HG03135 (cell line): ENCODE measurements around the gene SSR2.
"Not testable (repeated sequence)": the region's sequence is repeated elsewhere in the genome, so short reads cannot be mapped to it uniquely, and the experiment has no call there.

Source experiments
- ATAC-seq: cut with Tn5 transposase; IDR thresholded peaks from one replicate; pipeline ENCODE4 v1.9.1; 2021; ENCODE audit warnings: mild to moderate bottlenecking, moderate library complexity; ENCODE audit not compliant: unreplicated experiment

The SSR2 gene

DNA sequence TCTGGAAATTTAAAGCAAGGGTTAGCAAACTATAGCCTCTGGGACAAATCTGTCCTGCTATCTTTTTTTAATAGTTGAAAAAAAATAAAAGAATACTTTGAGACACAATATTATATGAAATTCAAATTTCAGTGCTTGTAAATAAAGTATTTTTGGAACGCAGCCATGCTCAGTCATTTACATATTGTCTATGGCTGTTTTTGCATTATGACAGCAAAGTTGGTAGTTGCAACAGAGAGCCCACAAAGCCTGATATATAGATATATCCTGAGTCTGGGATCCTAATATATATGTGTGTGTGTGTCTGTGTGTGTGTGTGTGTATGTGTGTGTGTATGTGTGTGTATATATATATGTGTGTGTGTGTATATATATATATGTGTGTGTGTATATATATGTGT is 20.8 kb downstream of the SSR2 start:
- no peak for ATAC-seq

DNA sequence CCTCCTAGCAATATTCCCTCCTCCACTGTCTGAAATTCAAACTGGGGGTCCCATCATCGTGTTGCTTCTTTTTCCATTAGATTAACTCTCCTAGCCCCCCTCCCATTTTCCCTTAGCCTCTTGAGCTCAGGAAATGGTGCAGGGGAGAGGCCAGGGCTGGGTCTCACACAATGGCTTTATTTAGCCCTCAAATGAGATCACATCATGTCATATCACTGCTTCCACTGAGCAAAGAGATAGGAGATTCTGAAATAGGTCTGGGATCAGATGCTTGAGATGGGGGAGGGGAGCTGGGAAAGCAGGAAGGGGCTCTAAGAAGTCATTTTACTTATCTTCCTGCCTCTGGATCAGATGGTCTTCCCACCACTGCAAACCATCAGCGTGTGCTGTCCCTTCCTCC is 24.6 kb downstream of the SSR2 start:
- no peak for ATAC-seq

DNA sequence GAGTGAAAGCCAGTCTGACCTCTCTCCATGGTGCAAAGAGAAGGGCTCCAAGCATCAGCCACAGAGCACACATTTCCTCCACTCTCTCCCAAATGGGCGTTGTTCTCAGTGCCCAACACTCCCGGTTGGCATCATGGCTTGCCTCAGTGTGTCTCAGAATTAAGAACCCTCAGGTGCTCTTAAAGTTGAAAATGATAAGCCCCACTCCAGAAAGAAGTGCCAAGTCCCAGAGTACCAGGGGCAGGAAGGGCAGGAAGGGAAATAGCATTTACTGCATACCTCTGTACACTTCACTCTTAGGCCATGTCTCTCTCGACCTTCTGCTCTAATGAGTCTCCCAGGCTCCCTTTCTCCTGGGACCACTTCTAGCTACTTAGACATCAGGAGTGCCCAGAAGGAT is 27.2 kb downstream of the SSR2 start:
- ATAC-seq: no peak

DNA sequence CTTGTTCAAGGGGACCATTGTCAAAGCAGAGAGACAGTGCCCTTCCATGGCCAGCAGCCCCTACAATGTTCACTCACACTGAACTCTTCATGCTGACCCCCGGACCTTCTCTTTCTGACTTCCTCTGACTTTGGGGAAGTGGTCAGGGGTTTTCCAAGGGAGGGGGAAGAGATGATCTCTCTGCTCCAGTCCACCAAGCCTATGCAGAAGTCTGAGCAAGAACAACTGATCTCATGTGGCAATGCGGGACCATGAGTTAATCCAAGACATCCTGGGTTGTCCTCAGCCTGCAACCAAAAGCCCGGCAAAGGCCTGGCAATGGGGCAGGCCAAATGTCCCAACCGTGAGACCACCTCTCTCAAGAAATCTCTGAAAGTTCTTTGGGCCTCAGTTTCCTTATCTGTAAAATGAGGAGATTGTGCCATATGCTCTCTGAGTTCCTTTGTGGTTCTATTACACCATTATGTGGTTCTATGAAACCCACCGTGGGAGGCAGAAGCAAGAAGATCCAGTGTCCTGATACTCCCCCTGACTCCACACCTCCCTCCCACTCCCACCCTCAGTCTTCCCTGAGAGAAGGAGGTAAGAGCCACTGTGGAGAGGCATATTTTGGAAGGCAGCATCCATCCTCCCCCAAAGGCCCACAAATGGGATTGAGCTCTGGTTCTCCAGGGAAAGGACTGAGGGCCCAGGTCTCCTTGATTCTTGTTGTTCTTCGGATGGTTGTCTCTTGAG is 30.6 kb downstream of the SSR2 start:
- peak; percentile 28 for ATAC-seq

DNA sequence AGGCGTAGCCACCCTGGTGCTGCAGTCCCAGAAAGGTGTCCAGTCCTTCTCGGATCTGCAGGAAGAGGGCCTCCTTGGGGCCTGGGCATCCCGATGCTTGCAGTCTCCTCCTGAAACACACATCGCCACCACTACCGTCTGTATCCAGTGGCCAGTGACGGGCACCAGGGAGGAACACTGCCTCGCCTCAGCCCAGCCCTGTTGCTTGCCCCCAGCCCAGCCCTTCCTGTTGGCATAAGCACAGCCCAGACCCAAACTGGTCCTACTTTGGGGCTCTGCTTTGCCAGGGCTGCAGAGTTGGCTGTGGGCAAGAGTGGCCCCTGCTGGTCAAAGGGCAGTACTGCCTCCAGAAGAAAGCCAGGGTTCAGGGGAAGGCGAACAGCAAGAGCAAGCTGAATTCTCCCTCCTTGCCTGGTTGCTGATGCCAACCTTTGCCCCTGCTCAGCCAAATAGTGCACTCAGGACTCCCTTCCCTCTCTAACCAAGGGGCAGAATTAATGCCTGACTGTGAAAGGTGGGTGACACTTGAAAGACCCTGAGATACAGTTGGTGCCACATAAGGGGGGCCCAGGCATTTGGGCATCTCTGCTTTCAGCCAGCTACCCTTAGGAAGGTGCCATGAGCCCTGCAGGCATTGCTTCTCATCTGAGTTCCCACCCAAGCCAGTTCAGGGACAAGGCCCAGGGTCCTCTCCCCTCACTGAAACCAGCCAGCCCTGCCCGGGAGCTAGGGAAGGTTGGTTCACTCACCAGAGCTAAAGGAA is 31.3 kb downstream of the SSR2 start:
- ATAC-seq: peak; percentile 75

DNA sequence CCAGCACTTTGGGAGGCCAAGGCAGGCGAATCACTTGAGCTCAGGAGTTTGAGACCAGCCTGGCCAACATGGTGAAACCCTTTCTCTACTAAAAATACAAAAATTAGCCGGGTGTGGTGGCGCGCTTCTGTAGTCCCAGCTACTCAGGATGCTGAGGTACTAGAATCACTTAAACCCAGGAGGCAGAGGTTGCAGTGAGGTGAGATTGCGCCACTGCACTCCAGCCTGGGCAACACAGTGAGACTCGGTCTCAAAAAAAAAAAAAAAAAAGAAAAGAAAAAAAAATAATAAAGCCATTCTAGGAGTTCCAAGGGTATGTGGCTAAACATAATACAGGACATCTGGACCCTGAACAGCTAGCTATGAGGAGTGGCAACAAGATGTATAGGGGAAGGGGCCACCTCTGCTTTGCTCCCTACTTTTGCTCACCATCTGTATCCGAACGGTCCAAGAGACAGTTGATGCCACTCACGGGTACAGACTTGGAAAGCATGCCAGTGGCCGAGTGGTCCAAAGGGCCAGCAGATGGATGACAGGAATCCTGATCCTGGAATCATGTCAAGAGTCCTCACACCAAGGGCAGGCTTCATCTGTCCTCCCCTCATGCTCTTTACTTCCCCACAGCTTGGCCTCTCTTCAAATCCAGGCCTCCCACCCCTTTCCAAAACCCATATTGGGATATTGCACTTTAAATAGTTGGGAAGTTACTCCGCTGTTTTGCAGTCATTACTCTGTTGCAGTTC is 35.7 kb downstream of the SSR2 start:
- ATAC-seq: not testable (repeated sequence)

DNA sequence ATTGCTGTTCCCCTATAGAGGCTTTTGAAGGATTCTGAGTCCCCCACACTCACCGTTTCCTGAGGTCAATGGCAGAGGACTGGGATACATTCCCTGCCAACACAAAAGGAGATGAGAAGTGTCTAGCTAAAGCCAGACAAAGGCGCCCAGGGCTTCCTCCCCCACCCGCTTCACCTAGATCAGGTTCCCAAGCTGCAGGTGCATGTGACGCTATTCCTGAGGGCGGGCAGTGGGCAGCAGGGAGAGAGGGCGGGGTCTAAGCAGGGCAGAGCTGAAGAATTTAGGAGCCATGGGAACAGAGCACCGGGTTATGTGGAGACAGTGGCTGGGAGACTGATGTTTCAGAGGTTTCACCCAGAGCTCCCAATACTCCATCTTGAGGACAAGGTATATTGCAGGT is 36.4 kb downstream of the SSR2 start:
- ATAC-seq: no peak

DNA sequence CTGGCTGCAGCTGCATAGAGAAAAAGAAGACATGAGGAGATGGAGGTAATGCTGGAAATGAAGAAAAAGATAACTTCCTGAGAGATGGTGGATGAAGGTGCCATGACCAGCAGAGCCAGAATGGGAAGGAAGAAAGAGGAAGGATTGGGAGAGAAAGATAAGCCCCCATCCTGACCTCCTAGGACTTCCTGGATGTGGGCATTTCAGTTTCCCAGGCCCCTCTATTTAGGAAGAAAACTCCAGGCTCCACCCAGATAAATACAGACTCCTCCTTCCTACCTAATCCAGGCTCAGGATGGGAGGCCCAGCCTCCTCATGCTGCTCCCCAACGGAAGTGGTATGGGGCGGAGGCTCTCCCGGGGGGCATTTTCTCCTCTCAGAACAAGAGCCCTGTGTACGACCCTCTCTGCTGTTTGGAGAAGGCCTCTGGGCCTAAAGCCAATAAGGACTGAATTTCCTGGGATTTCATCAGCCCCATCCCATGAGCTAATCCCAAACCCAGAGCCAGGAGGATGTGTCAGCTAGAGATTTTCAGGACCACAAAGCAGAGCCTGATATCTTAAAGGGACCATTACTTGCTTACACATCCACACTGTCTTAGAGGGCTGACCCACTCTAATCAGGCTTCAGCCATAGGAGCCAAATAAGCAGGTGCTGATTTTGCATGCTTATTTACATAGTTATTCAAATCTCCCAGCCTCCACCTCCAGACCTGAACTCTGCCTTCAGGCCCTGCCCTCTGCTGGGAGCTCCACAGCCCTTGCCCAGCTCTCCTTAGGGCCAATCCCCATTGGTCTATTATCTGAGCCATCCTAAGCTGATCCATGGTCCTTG is 37.3 kb downstream of the SSR2 start:
- ATAC-seq: peak; percentile 49

DNA sequence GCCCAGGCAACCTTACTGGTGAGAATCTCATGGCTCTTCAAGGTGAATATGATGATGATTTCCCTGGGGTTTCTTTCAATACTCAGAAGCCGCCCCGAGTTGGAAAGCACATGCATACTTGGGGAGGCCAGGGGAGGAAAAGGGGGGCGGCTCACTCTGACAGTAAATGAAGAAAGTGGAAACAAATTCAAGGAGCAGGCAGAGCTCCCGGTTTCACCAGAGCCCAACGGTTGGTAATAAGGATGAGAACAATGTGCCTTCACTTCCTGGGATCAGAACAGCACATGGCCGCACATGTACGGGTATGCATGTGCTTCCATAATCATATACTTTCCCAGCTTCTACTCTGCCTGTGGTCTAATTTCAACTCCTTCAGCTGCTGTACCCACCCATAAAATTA is 38.6 kb downstream of the SSR2 start:
- ATAC-seq: no peak

DNA sequence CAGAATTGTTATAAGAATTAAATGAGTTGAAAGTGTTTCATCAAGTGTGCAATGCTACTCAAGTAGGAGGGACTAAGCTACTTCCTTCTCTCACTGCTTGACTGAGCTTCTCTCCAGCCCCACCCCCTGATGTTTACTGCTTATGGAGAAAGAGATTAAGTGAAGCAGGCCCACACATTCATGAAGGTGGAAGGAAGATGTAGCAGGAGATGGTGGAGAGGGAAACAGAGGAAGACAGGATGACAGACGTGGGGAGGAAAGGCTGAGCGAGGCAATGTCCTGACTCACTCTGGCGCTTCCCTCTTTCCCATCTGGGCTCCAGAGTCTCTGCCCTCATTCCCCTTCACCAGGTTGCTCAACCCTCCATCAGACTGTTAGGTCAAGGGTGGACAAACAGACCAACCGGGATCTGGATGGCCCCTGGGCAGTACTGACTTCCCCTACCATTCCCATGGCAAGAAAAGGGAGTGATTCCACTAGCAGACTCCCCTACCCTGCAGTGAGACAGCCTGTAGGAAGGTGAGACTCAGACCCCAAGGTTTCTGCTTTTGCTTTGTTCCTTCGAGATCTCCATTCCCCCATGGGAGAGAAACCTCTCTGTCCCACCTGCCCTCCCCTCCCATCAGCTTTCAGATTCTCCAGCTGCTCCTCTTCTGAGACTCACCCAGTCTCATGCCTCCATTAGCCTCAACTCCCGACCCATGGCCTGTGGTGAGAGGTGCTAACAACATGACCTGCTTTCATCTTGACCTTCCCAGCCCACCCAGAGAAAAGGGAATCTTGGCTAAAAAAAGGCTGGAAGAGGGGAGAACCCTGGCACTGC is 39.3 kb downstream of the SSR2 start:
- no peak for ATAC-seq

DNA sequence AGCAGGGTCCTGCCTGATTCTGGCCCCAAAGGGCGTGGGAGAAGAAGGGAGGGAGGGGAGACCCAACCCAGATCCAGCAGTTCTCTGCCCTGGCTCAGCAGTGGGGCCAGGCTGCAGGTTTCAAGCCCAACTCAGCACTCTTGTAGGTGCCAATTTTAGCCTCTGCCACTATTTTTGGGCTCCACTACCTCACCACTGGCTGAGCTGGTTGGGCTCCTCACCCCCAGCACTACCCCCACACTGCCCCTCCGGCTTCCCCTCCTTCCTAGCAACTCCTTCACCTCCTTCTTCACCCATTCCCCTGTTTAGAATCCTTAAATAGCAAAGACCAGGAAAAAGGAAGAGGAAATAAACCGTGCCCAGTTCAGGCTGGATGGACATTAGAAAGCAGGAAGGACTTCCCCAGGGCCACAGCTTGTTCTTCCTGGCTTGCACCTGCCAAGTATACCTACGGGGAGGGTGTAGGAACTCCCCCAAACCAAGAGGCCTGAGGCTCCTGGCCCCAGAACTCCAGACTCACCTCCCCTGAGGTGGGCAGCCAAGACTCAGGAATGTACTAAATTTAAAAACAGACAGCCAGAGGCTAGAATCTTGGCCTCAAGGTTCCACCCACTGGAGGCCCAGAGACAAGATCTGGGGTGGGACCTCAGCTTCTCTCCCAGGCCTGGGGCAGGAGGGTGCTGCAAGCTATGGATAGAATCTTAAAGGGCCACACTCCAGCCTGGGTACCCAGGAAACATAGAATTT is 41.0 kb downstream of the SSR2 start:
- ATAC-seq: no peak

DNA sequence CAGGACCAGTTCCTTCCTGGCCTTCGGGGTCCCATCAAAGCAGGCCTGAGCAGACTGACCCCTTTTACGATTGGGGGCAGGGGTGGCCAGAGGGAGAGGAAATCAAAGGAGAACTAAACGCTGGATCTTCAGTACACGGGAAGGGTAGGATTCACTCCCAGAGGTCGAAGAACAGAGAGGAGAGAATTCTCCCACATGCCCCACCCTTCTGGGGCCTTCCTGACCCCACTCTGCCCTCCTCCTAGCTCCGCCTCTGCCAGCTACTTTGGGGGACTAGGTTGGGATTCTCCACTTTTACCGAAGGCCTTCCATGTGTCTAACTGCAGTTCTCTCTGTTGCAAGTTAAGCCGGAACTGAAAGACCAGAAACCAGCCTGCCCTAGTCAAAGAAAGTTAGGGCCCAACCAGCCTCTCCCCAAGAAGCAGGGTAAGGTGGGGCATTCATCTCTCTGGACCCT is 41.8 kb downstream of the SSR2 start:
- no peak for ATAC-seq

DNA sequence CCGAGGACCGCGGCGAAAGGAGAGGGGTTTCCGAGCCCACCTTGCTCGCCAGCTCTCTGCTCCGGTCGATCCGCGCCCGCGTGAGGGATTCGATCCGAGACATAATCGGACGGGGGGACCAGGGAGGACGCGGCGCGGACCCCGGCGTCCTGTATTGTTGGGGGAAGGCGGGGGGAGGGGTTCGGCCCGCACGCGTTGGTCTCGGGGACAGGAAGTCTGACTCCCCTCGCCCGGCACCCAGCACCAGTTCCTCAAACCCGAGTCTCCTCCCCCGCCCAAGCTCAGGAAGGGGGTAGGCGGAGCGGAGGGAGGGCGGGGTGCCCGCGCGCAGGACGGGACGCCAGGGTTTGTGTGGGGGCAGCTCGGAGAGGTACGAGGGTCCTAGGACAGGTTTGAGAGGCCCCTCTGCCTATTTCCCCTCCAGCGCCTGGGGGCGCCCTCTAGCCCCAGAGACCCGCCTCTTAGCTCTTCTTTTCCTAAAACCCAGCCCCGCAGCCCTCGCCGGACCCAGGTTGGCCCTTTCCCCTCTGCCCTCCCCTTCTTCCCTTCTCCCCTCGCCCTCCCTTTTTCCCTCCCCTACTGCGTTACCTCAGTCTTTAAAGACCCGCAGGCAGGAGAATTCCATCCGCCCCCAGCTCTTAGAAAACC is 42.3 kb downstream of the SSR2 start, which contains the start of gene ARHGEF2:
Gene ARHGEF2 (minus strand): TSS at position 223 of the 648 bp plus-strand sequence. CDS start 120 bp downstream, at position 103.
- peak; percentile 44 for ATAC-seq

DNA sequence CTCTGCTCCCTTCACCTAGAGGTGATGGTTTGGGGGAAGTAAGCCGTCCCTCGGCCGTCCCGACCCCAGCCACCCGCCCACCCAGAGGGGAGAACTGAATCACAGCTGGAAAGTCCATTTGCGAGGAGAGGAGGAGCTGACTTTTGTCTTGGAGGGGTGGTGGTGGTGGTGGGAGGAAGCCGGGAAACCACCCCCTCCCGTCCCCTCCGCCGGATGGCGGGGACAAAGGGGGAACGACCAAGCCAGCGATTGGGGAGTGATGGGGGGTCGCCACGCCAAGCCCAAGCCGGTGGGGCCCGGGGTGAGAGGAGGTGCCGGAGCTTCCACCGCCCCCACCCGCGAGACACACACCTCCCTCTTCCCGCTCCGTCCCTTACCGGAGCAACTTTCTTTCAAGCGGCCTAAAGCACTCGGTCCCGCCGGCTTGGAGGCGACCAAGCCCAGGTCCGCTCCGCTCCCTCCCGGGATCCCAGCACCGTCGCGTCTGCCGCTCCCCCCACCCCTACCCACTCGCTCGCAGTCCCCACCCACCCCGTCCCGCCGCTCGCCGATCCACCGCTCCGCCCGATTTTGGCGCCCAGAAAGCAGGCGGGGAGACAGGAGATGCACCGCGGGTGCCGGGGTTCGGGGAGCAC is 42.9 kb downstream of the SSR2 start:
- peak; percentile 10 for ATAC-seq

DNA sequence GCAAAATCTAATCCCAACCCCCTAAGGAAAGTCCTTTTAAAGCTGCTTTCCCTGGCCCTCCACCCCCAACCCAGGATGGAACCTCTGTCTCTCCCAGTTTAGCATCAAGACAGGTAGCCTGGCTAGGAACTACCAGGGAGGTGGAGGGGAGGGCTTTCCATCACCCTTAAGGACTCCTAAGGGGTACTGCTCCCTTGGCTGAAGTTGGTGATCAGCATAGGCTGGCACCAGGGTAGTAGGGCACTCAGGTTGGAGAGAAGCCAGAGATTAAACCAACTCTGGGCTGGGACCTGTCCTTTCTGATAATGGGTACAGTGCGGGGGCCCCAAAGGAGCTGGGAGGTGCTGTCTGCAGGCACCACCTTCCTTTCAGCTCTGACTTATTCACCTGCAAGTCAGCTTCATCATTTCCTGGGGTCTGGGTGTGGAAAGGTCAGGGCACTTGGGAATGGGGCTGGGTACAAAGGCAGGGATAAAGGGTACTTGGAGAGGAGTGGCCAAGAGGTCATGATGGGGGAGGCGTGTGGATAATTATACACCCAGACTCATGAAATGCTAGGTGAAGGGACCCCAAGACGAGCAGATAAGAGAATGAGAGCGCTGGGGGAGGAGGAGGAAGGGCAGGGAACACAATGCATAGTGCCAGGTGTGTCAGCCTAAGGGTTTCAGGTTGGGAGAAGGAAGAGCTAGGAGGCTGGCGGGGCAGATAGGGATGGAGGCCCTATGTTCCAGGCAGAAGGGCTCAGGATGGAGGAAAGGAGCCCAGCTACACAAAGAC is 43.6 kb downstream of the SSR2 start:
- ATAC-seq: no peak

DNA sequence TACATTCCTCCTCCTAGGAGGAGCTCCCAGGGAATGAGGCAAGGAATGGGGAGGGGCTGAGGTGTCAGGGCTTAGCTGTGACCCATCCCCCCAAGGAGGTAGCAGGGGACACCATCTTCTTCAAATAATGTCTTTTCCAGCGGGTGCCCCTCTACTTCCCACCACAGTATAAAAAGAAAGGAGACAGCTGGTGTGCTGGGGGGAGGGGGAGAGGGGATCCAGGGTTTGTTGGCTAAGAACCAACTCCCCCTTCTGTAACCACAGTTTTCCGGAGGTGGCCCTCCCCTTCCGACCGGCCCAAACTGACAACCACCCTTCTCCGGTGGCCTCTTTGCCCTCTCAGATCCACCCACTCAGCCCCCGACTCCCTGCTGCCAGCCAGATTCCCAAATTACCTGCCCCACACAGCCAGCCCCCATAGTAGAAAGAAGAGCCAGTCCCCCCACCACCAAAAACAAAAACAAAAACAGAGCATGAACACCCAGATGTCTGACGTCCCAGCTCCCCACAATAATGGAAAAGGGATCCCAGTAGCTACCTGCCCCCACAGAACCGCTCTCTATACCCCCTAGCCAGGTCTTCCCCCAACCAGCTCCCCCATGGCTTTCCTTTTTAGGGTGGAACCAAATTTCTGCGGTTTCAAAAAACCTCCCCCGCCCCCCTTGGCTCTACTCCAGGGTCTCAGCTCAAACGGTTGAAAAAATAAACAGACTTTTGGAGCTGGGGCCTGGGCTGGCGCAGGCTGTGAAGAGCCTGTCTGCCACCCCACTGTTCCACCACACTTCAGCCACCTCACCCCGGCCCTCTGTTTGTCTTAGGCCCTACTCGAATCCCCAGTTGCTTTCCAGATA is 44.5 kb downstream of the SSR2 start:
- ATAC-seq: no peak
